Right cardiac atrium (tissue), 5 donors: ENCODE measurements around the gene LRRC3B. TPM values are rescaled to one million over a fixed set of nuclear protein-coding genes. Genes with fewer than 3 reads are reported as not detected.

Experiments used
- ATAC-seq, 2 donors: fragments of 200-7000 bp; cut with Tn5 transposase; one replicate each; pipeline versions ENCODE4 v1.8.0 to v1.9.1; 2020; ENCODE audit warnings: moderate library complexity in 2 of 2, mild to moderate bottlenecking in 1 of 2
- DNase-seq, 3 donors: peaks; one replicate each; pipeline ENCODE4 v3.0.0-alpha.2; 2020
- H3K27ac ChIP-seq: one replicate; pipeline ENCODE4 v1.5.1; 2013; ENCODE audit warnings: mild to moderate bottlenecking, low read length, control low read depth, moderate library complexity
- H3K27me3 ChIP-seq: one replicate; pipeline ENCODE4 v1.6.1; 2013; ENCODE audit not compliant: control insufficient read depth, insufficient read depth
- H3K4me1 ChIP-seq: one replicate; pipeline ENCODE4 v1.6.1; 2013; ENCODE audit warnings: low read length; ENCODE audit not compliant: control insufficient read depth, insufficient read depth
- H3K4me3 ChIP-seq: one replicate; pipeline ENCODE4 v1.5.1; 2013; ENCODE audit warnings: low read length, control low read depth
- H3K9me3 ChIP-seq: one replicate; pipeline ENCODE4 v1.6.1; 2013; ENCODE audit warnings: low read length; ENCODE audit not compliant: control insufficient read depth
- whole genome bisulfite sequencing: extraction: QIAGEN DNeasy Blood & Tissue Kit; methylation state at CpG from one replicate; pipeline ENCODE4 v1.1.7; 2013; 5-methylcytosine and 5-hydroxymethylcytosine counted together
- intact Hi-C, 4 donors: fragments of 100-400 bp; cut with DNase I; formaldehyde crosslinking; loops; one replicate each; pipeline versions ENCODE4 v1.11.0 to v1.14.0; 2022 to 2023
- polyA plus RNA-seq: library from polyadenylated mRNA; stranded (reverse); fragments of 200-250 nt; gene quantifications from one replicate; pipeline ENCODE4 v1.2.3, GENCODE V29; 2013
- total RNA-seq, 4 donors: library from RNA; stranded (reverse); fragmentation: NEBNext Ultra II Directional; extraction: Animal tissue kit (Norgen Biotek cat#: 25700); gene quantifications; one replicate each; pipeline ENCODE4 v1.2.1, GENCODE V29; 2021
- donor health status: healthy with polysubstance abuse.
- donor health status: DM: no; HTN: yes; CAD: no.
- donor health status: DM: no; HTN: no; CAD: no.
- donor health status: DM: no; HTN: yes; CAD: no; lungs with severe emphysema.
- donor health status: DM: yes; HTN: yes; CAD: no.

LRRC3B gene
- total and polyA plus RNA-seq, 5 donors: 0.03 to 0.68 (median 0.16) TPM; not detected in 2

DNA sequence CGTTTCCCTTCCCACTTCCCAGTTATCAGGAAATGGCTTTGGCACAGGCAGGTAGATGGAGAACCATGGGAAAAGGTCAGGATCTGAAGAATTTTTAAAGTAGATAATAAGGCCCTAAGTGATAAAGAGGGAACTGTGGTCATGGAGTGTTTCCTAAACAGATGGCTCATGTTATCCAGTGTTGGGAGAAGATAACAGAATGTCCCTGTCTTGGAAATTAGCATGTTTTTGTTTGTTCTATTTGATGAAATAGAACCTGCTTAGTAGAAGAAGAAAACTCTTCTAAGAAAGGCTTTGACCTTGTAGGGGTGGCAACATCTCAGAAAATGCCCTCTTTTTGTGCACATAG is 8.8 kb downstream of the LRRC3B start:
- 20% methylated on average over 1 of the region's 1 CpG for WGBS
- H3K4me1 ChIP-seq: peaks cover 3% of the 10 kb centered on the region
- H3K4me3 ChIP-seq: no peak overlapping the region
- DNase-seq (no peak), ATAC-seq (no peak)
- H3K9me3 ChIP-seq: no peaks in the 10 kb centered on the region
- intact Hi-C loops: no loop called here
- no peak overlapping the region for H3K27ac ChIP-seq
- H3K27me3 ChIP-seq: no peaks in the 10 kb centered on the region

DNA sequence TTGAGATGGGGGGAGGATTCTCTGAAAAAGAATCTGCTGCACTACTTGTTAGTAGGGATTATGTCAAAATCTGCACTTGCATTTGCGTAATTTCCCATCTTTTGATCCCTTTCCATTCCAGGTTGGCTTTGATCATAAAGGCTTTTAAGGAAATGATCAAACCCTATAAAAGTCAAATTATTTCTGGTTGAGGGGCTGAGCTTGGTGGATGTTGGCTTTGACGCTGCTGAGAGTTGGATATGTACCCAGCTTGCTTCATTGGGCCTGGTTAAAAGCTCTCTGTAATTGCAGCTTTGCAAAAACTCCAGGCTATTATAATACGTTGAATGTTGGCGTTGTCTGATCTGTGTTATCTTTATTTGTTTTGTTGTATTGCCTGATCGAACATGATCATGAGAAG is 12.0 kb downstream of the LRRC3B start:
- intact Hi-C loops: no loop called here
- peaks cover 3% of the 10 kb centered on the region for H3K4me1 ChIP-seq
- H3K27ac ChIP-seq: no peak overlapping the region
- 78% methylated on average over 5 of the region's 5 CpGs for WGBS
- H3K27me3 ChIP-seq: no peaks in the 10 kb centered on the region
- ATAC-seq (no peak), DNase-seq (no peak)
- no peak overlapping the region for H3K4me3 ChIP-seq
- H3K9me3 ChIP-seq: no peaks in the 10 kb centered on the region

DNA sequence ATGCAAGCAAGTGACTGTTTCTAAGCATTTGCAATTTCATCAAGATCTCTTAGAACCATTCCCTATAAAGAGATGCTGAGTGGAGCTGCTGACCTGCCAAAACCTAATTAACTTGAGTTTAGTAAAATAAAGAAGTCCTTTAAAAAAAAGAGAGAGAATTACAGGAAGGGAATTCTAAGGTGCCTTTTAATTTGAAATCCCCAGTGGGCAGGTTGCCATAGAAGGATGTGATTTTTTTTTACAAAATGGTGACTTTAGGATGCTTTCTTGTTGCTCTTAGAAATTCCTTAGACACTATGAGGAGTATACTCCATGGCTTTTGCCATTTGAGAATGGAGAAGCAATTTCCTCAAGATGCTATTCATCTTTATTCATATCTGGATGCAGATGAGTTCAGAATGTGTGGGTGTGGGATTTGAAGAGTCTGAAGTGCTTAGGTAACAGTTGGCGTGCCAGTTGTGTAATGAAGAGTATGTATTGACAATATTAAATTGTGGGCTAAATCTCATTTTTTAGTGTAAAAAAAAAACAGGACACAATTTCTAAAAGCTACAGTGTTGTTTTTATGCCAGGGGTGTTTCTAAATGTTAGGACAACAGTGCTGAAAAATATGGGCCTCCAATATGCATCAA is 13.6 kb downstream of the LRRC3B start:
- DNase-seq: no peak
- ATAC-seq: no peak
- intact Hi-C loops: no loop called here
- Histone ChIP-seq H3K27me3 (no peaks in the 10 kb centered on the region), H3K4me3 (no peak overlapping the region), H3K9me3 (no peaks in the 10 kb centered on the region), H3K27ac (no peak overlapping the region), H3K4me1 (no peaks in the 10 kb centered on the region)
- 93% methylated on average over 1 of the region's 1 CpG for WGBS

DNA sequence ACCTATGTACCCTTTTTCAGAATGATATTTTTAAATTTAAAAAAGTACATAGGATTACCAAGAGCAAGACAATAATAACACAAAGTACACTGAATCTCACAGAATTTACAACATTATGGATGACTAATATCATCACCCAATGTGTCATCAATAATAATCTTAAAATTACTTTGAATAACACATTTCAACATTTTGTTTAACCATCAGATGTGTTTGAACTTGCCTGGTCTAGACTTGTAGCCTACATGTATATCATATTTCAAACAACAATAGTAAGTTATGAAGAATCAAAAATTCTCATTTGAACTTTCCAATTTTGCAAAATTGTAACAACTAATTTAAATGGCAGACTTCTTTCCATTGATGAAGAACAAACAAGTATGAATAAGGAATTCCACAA is 15.1 kb downstream of the LRRC3B start:
- no peak overlapping the region for H3K4me3 ChIP-seq
- no peaks in the 10 kb centered on the region for H3K4me1 ChIP-seq
- no peak overlapping the region for H3K27ac ChIP-seq
- intact Hi-C loops: no loop called here
- H3K9me3 ChIP-seq: no peaks in the 10 kb centered on the region
- ATAC-seq (no peak), DNase-seq (no peak)
- no peaks in the 10 kb centered on the region for H3K27me3 ChIP-seq

DNA sequence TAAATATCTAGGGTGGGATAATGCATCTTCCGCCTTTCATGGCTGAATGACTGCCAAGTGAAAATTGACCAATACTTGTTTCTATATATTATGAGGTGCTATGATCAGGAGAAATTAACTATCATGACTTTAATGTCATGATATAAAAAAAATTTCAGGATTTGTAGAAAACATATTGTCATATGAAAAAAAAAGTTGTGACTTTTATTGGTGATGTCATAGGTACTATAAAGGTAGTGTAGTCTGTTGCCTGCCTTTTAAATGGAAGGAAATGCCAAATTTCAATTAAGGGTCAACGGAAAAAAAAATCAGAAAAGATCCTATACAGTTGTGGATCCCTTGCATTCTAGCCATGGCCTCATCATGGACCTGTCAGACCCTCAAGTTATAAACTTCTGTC is 15.5 kb downstream of the LRRC3B start:
- DNase-seq: no peak
- intact Hi-C loops: no loop called here
- Histone ChIP-seq H3K27ac (no peak overlapping the region), H3K9me3 (no peaks in the 10 kb centered on the region), H3K27me3 (no peaks in the 10 kb centered on the region), H3K4me3 (no peak overlapping the region), H3K4me1 (no peaks in the 10 kb centered on the region)
- no peak for ATAC-seq
- WGBS: 95% methylated on average over 2 of the region's 2 CpGs

DNA sequence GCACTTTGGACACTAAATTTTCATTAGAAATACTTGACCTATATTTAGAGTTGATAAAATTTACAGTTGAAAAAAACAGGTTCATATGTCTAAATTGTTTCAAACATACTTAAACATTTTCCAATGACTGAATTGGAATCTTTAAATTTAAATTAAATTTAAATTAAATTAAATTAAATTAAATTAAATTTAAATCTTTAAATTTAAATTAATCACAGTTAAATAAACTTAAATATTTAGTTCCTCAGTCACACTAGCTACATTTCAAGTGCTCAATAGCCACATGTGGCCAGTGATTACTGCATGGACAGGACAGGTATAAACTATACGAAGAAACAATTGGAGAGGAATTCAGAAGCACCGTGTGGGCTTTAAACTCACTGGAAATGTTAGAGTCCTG is 16.8 kb downstream of the LRRC3B start:
- Histone ChIP-seq H3K4me3 (no peak overlapping the region), H3K27ac (no peak overlapping the region), H3K4me1 (no peaks in the 10 kb centered on the region), H3K9me3 (no peaks in the 10 kb centered on the region), H3K27me3 (no peaks in the 10 kb centered on the region)
- no peak for ATAC-seq
- DNase-seq: no peak
- 94% methylated on average over 2 of the region's 2 CpGs for WGBS
- intact Hi-C loops: no loop called here

DNA sequence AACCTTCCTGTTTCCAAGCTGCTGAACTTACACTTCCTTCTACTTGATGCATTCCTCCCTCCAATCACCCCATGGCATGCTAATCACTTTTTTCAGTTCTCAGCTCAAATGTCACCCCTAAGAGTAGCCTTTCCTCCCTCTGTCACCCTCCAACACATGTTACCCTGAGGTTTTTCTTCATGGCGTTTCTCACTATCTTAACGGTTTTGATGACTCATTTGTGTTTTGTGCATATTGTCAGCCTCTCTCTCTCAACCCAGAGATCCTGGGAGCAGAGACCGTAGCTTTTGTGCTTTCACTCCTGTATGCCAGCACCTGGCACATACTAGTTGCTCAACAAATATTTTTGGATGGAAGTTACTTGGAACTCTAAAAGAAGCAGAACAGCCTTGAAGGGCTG is 24.5 kb downstream of the LRRC3B start:
- intact Hi-C loops: no loop called here
- DNase-seq: no peak
- Histone ChIP-seq H3K4me1 (no peaks in the 10 kb centered on the region), H3K27ac (no peak overlapping the region), H3K27me3 (no peaks in the 10 kb centered on the region), H3K9me3 (no peaks in the 10 kb centered on the region), H3K4me3 (no peak overlapping the region)
- no peak for ATAC-seq
- 84% methylated on average over 3 of the region's 3 CpGs for WGBS

DNA sequence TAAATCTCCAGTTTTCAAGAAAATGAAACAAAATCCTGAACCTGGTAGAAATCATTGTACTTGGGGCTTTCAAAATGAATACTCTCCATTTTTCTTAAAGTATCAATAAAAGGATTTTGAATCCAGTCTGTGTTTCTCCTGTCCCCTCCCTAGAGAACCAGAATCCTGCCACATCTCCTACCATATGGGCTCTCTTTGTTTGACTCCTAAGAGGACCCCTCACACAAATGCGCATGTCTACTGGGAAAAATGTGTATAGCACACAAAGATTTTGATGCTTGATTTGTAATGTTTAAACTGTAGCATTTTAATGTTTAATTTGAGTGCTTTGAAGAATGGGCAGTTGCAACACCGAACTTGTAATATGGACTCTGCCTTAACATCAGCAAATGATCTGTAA is 25.9 kb downstream of the LRRC3B start:
- Histone ChIP-seq H3K9me3 (no peaks in the 10 kb centered on the region), H3K4me3 (no peak overlapping the region), H3K27me3 (no peaks in the 10 kb centered on the region), H3K27ac (no peak overlapping the region), H3K4me1 (no peaks in the 10 kb centered on the region)
- 96% methylated on average over 2 of the region's 2 CpGs for WGBS
- intact Hi-C loops: no loop called here
- no peak for DNase-seq
- no peak for ATAC-seq

DNA sequence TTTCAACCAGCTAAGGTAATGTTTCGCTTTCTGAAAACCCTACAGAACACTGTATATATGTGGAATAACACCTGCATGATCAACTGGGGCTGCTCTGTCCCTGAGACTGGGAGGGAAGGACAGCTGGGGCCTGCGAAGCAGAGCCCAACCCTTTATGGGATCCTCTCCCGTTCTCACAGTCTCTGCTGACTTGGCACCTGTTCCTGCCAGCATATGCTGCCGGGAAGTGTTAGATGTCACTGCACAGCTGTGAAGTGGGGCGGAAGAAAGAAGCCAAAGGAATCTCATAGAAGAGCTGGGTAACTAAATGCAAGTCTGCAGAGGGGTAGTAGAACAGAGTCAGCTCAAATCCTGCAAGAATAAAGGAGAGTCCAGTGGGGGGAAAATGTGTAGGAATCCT is 29.6 kb downstream of the LRRC3B start:
- H3K27ac ChIP-seq: no peak overlapping the region
- no peaks in the 10 kb centered on the region for H3K4me1 ChIP-seq
- intact Hi-C loops: no loop called here
- ATAC-seq (peak; percentile 93 to 95), DNase-seq (peak; percentile 59 to 75 (median 73))
- WGBS: 43% methylated on average over 5 of the region's 5 CpGs
- H3K9me3 ChIP-seq: no peaks in the 10 kb centered on the region
- H3K27me3 ChIP-seq: no peaks in the 10 kb centered on the region
- H3K4me3 ChIP-seq: no peak overlapping the region

DNA sequence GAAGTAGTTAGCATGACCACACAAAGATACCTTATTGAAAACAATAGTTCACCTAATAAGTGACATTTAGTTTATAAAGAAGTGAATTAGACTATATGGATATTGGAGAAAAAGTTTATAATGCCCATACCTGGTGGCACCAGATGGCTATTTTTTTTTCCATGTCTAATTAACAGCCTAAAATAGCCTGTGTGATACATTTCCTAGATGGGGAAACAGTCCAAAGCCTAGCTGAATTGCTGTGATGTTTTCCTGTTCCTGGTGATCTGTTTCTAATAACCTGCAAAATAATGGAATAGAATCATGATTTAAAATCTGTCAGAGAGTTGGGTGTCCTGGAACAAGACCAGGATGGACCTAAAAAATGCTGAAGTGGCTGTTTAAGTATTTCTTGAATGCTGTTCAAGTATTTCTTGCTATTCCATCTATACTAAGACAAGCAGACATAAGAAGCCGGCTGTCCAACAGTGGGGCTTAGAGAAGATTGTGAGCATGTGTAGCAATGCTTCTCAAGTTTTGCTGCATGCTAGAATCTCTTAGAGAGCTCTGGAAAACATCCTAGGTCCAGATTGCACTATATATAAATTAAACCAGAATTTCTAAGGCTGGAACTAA is 31.3 kb downstream of the LRRC3B start:
- ATAC-seq (no peak), DNase-seq (no peak)
- no peaks in the 10 kb centered on the region for H3K4me1 ChIP-seq
- H3K9me3 ChIP-seq: no peaks in the 10 kb centered on the region
- H3K27ac ChIP-seq: no peak overlapping the region
- intact Hi-C loops: no loop called here
- WGBS: 92% methylated on average over 1 of the region's 1 CpG
- H3K27me3 ChIP-seq: no peaks in the 10 kb centered on the region
- no peak overlapping the region for H3K4me3 ChIP-seq

DNA sequence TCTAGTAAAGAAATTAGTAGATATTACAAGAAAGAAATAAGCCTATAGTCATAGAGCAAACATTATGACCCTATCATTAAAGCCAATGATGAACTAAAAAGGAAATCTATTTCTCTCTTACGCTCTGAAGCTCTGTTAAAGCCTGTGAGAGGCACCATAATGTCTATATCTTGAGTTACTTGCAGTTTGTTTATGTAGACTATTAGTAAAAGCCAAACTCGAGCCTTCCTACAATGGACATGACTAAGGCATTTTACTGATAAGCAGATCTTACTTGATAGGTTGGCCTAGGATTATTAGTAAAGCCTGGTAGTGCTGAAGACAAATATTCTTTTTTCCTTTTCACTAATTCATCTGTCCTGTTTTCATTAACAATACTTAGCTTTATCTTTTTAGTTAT is 32.7 kb downstream of the LRRC3B start:
- intact Hi-C loops: no loop called here
- H3K4me1 ChIP-seq: no peaks in the 10 kb centered on the region
- H3K9me3 ChIP-seq: no peaks in the 10 kb centered on the region
- H3K27me3 ChIP-seq: no peaks in the 10 kb centered on the region
- DNase-seq (no peak), ATAC-seq (no peak)
- no peak overlapping the region for H3K27ac ChIP-seq
- 72% methylated on average over 2 of the region's 2 CpGs for WGBS
- H3K4me3 ChIP-seq: no peak overlapping the region
